ENCODE results near the gene STARD10. TPM values are rescaled to one million over a fixed set of nuclear protein-coding genes. Genes with fewer than 3 reads are reported as not detected.
A peak's percentile ranks its signal among the peaks of the same experiment; 100 is the strongest.

STARD10 gene
- total and polyA plus RNA-seq, 9 of the 15 experiments (the other 6 are each of a cell fraction or from before 2014, with no cell fraction given): 0.15 to 52.9 (median 32.3) TPM

GRCh38 chr11:72776117-72776843 lies 17.6 kb downstream of the STARD10 start (continued):
- TF ChIP-seq TCFL5 (CRISPR knock-in tag; conservative IDR thresholded peaks at IDR 0.05) (no peak), XRCC3 (IDR thresholded peaks at IDR 0.05) (no peak), ZNF3 (CRISPR knock-in tag; IDR thresholded peaks at IDR 0.05) (no peak), EGR1 (conservative IDR thresholded peaks at IDR 0.05) (no peak), CCNT2 (IDR thresholded peaks at IDR 0.05; ENCODE audit: borderline replicate concordance, extremely low read depth, insufficient read length, low read depth, low read length) (no peak), HES1 (IDR thresholded peaks at IDR 0.05; ENCODE audit: low read depth) (no peak), ZNF165 (CRISPR knock-in tag; IDR thresholded peaks at IDR 0.05; ENCODE audit: borderline replicate concordance) (no peak), ATF7 (IDR thresholded peaks at IDR 0.05) (peak; percentile 95), TAF15 (IDR thresholded peaks at IDR 0.05; ENCODE audit: low read depth, low read length) (no peak), BRCA1 (IDR thresholded peaks at IDR 0.05) (no peak), BRCA1 (CRISPR knock-in tag; IDR thresholded peaks at IDR 0.05) (no peak), ZNF707 (CRISPR knock-in tag; conservative IDR thresholded peaks at IDR 0.05) (no peak; the same call in 1 of the 2 replicates), SMAD4 (CRISPR knock-in tag; conservative IDR thresholded peaks at IDR 0.05) (peak; percentile 88), ZNF449 (CRISPR knock-in tag; IDR thresholded peaks at IDR 0.05) (peak; percentile 66; the same call in 1 of the 2 replicates), CHAMP1 (IDR thresholded peaks at IDR 0.05) (no peak), HNRNPLL (IDR thresholded peaks at IDR 0.05; ENCODE audit: low read depth, low read length, poor library complexity, severe bottlenecking) (no peak), THAP12 (CRISPR knock-in tag; IDR thresholded peaks at IDR 0.05) (no peak), TSC22D4 (tag; IDR thresholded peaks at IDR 0.05) (no peak), PHF21A (IDR thresholded peaks at IDR 0.05; ENCODE audit: borderline replicate concordance, low read depth) (no peak), ATF4 (CRISPR knock-in tag; IDR thresholded peaks at IDR 0.05) (no peak; the same call in 1 of the 2 replicates), ARNT (IDR thresholded peaks at IDR 0.05) (peak in 1 of 2 experiments; percentile 82; a peak in 1 of 4 replicates)

Measured in K562 (cell line).